Left colon (tissue), 2 donors: ENCODE measurements around the gene SLC2A10. TPM values are rescaled to one million over a fixed set of nuclear protein-coding genes. Genes with fewer than 3 reads are reported as not detected.

Experiments
- ATAC-seq: fragments of 200-7000 bp; cut with Tn5 transposase; one replicate; pipeline ENCODE4 v1.9.1; 2020; ENCODE audit warnings: mild to moderate bottlenecking, moderate library complexity
- DNase-seq, 2 donors: peaks; one replicate each; pipeline ENCODE4 v3.0.0-alpha.2; 2020
- intact Hi-C, 2 donors: fragments of 100-400 bp; cut with DNase I in 1 of 2; cut with micrococcal nuclease in 1 of 2; formaldehyde crosslinking; loops; one replicate each; pipeline versions ENCODE4 v1.11.2 to v1.14.0; 2022; cut with DNase I, micrococcal nuclease
- total RNA-seq, 2 donors: library from RNA; stranded (reverse); fragmentation: NEBNext Ultra II Directional; extraction: Animal tissue kit (Norgen Biotek cat#: 25700); gene quantifications; one replicate each; pipeline ENCODE4 v1.2.1, GENCODE V29; 2021
- donor health status: DM: no; HTN: no; CAD: no.
- donor health status: DM: yes; HTN: yes; CAD: no.

The SLC2A10 gene
- total RNA-seq, 2 donors from 2014 or later, result 29.1 to 29.6 TPM

DNA sequence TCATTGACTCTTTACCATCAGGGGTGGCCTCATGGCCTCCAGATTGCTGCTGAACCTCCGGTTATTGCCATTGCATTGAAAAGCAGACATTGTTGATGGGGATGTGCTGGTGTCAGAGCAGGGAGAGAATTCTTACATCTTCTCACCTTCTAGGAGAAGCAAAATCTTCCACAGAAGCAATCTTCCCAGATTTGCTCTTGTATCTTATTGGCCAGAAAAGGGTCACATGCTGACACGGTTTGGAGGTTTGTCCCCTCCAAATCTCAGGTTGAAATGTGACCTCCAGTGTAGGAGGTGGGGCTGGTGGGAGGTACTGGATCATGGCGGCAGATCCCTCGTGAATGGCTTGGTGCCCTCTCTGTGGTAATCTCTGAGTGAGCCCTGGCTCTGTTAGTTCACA lies 30.9 kb upstream of the SLC2A10 start:
- DNase-seq (no peak), ATAC-seq (no peak)
- intact Hi-C loops, result no loop called here

- no peak for DNase-seq
- no peak for ATAC-seq
- intact Hi-C loops, result loop anchor here (10.0 kb wide), 2 partner anchors 116 to 156 kb away; no protein-coding TSS in a partner anchor
These were observed 28.8 kb upstream of the SLC2A10 start for GRCh38 chr20:46680684-46681031.

DNA sequence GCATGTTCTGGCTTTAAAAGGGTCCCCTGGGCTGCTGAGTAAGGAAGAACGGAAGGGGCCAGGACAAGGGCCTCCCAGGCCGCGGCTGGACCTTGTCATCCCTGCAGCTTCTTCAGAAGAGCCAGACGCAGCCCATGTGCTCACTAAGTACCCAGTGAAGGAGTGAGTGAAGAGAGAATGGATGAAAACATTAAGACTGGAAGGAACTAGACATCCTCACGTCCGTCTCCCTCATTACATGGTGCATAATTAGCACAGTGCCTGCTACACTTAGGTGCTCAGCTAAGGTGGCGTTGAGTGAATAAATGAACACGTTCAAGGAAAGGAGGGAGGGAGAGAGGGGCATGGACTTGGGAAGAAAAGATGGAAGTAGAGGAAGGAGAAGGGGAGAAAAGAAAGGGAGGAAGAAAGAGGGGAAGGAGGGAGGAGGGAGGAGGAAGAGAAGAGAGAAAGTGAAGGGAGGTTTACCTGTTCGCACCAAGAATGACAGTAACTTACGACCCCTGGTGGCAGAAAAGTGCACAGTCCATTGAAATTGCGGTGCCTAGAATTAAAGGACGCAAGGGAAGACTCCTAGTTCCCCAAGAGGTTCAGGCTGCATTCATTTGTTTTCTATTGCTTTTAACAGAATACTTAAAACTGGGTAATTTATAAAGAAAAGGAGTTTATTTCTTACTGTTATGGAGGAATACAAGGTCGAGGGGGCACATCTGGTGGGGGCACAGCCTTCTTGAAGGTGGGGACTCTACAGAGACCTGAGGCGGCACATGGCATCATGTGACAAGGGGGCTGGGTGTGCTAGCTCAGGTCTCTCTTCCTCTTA lies 28.2 kb upstream of the SLC2A10 start:
- peak; percentile 81 for ATAC-seq
- DNase-seq, result peak in 1 of 2 donors; percentile 80
- intact Hi-C loops, result loop anchor here (10.0 kb wide), 2 partner anchors 116 to 156 kb away; no protein-coding TSS in a partner anchor

DNA sequence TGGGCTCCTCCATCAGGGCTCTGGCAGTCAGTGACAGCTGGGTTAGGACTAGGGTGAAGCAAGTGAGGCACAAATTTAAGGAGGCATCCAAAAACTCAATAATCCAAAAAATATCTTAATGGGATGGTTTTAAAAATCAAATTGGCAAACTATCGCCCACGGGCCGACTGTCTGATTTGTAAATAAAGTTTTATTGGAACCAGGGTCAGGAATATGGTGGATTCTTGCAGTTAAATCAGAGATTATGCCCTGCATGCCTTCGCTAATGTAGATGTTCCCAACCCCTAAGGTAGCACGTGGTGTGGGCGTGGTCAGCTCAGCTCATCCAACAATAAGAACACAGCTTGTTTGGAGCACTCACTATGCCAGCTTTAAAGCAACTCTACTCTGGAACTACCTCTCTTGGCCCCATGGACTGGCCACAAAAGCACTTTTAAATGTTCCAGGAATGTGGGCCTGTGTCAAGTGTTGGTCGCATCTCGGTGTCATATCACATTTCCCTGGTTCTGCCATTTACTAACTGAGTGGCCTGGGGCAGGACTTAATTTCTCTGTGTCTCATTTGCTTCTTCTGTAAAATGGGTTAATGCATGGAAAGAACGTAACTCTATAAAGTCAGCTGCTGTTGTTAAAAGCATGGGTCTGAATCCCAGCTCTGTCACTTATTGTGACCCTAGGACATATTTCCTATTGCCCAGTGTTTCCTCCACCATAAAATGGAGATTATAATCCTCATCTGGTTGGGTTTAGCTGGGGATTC lies 27.2 kb upstream of the SLC2A10 start:
- intact Hi-C loops, result loop anchor here (10.0 kb wide), 2 partner anchors 117 to 157 kb away; no protein-coding TSS in a partner anchor
- peak; percentile 31 for ATAC-seq
- DNase-seq, result peak in 1 of 2 donors; percentile 14

- intact Hi-C loops, result loop anchor here (10.0 kb wide), 2 partner anchors 118 to 158 kb away; no protein-coding TSS in a partner anchor
- ATAC-seq (no peak), DNase-seq (no peak)
These were observed 26.3 kb upstream of the SLC2A10 start for GRCh38 chr20:46683011-46683667.

- DNase-seq, result no peak
- no peak for ATAC-seq
- intact Hi-C loops, result loop anchor here (10.0 kb wide), 2 partner anchors 119 to 159 kb away; no protein-coding TSS in a partner anchor
These were observed 25.8 kb upstream of the SLC2A10 start for GRCh38 chr20:46683668-46683938.

DNA sequence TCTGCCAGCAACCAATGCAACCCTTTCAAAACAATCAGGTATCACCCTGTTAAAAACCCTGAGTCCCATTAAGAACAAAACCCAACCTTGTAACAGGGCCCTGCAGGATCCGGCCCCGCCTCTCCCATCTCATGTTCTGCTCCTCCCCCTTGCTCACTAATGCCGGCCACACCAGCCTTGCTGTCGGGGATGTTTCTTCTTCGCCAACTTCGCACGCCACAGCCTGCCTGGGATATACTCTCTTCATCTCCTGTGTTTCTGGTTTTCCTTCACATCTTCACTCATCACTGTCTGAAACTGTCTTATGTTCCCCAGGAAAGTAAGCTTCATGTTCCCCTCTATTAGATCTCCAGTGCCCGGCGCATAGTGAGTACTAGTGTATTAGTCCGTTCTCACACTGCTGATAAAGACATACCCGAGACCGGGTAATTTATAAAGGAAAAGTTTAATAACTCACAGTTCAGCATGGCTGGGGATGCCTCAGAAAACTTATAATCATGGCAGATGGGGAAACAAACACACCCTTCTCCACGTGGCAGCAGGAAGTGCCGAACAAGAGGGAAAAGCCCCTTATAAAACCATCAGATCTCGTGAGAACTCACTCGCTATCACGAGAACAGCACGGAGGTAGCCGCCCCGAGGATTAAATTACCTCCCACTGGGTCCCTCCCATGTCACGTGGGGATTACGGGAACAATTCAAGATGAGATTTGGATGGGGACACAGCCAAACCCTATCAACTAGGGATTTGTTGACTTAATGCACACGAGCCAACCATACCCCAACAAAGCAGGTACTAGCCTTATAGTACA lies 25.3 kb upstream of the SLC2A10 start:
- intact Hi-C loops, result loop anchor here (10.0 kb wide), 2 partner anchors 119 to 159 kb away; no protein-coding TSS in a partner anchor
- peak in 1 of 2 donors; percentile 45 for DNase-seq
- peak; percentile 25 for ATAC-seq

DNA sequence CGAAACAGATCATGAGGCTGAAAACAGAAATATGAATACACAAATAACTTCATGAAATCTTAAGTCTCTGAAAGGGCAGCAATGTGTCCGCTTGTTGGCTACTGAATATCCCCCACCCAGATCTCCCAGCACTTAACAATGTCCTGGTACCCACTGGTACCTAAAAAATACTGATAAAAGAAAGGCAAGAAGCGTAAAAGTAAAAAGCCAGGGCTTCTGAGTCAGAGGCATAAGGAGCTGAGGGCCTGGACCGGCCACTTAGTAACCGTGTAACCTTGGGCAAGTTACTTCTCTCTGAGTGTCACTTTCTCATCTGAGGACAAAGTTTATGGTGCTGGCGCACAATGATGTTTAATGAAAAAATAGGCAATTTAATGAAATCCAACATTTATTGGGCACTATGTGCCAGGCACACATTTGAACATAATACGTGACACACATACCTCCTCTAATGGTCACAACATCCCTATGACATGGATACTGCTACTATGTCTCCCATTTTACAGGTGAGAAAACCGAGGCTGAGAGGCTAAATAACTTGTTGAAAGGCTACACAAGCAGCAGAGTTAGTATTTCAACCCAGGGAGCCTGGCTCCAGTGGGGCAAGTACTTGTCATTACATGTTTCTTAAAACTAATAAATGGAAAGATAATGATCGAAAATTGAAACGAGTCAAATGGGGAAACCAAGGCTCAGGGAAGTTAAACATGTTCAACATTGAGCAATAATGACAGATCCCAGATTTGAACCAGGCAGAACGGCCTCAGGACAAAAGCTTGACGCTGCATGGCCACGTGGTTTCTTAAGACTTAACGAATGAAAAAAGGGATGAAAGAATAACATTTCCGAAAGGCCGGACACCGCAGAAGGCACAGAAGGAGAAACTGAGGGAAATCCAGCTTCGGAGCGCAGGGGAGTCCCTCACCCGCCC lies 21.0 kb upstream of the SLC2A10 start:
- intact Hi-C loops, result loop anchor here (10.0 kb wide), 2 partner anchors 124 to 164 kb away; no protein-coding TSS in a partner anchor
- ATAC-seq (peak; percentile 6), DNase-seq (no peak)

DNA sequence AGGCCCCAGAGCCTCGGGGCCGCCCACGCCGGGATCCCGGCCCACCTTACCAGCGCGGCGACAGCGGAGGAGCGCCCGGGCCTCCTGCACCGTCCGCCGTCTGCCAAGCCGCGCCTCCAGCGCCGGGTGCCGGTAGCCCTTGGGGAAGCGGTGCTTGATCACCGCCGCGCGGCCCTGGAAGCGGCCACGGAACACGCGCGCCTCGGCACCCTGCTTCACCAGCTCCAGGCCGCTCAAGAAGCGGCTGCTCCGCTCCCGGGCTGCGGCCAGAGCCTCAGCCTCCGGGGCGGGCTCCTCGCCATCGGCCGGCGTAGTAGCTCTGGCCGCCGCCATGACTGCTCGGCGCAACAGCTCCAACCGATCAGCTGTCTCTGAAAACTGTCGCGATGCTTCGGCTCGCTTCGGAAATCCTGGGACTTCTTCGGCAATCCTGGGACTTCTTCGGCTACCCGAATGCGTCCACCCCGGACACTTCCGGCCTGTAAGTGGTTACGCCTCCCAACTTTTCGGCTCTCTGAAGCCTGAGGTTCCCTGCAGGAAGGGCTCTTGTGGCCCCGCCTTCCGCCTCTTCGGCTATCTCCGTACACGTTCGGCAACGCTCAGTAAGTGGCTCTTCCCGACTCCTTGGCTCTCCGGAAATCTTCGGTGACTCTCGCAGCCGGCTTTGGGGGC lies 20.2 kb upstream of the SLC2A10 start, which contains the start of gene TP53RK:
Gene TP53RK, minus strand, starts transcription at position 363 of the 672 bp plus-strand sequence. Its CDS starts 30 bp downstream, at position 333.
- peak; percentile 94 for ATAC-seq
- intact Hi-C loops, result loop anchor here (10.0 kb wide), 2 partner anchors 124 to 164 kb away; no protein-coding TSS in a partner anchor
- peak; percentile 99 to 100 for DNase-seq

DNA sequence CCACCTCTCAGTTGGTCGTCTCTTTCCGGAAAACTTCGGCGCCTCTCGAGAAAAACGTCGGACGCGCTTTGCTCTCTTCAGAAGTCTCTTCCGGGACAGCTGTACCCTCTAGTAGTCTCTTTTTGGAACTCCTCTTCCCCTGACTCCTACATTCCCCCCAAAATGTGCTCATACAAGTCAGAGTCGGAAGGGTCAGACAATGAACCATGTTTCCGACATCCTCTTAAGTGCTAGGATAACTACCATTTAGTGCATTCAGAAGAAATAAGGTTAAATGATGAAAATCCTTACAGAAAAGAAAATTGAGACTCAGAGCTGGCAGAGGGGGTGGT lies 19.7 kb upstream of the SLC2A10 start:
- intact Hi-C loops, result loop anchor here (10.0 kb wide), 2 partner anchors 125 to 165 kb away; no protein-coding TSS in a partner anchor
- DNase-seq (no peak), ATAC-seq (no peak)

DNA sequence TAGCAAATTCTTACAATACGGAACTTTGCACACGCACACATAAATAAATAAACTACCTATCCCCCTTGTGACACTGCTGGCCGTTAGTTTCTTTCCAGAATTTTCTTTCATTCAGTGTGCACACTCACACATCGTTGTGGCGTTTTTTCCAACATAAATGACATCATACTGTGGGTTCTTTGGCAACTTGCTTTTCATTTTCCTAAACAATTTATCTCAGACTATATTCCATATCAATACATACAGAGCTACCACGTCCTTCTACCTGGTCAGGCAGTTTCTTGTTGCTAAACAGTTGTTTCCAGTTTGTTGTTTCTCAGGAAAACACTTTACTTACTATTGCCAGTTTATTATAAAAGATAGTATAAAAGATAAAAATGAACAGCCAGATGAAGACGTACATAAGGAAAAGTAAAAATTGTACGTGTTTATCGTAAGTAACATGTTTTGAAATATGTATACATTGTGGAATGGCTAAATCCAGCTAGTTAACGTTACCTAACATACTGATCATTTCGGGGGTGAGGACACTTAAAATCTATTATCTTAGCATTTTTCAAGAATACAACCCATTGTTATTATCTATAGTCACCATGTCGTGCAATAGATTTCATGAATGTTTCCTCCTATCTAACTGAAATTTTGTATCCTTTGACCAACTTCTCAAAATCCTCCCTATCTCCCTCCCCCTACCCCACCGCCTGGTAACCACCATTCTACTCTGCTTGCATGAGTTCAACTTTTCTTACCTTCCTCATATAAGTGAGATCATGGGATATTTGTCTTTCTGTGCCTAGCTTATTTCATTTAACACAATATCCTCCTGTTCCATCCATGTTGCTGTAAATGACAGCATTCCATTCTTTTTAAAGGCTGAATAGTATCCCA lies 19.0 kb upstream of the SLC2A10 start:
- no peak for ATAC-seq
- intact Hi-C loops, result no loop called here
- DNase-seq, result no peak

- no peak for DNase-seq
- ATAC-seq, result no peak
- intact Hi-C loops, result no loop called here
These were observed 18.3 kb upstream of the SLC2A10 start for GRCh38 chr20:46691196-46691595.

GRCh38 chr20:46694484-46694883 lies 15.0 kb upstream of the SLC2A10 start:
- intact Hi-C loops, result no loop called here
- DNase-seq, result no peak
- ATAC-seq, result peak; percentile 20

GRCh38 chr20:46695892-46696291 lies 13.6 kb upstream of the SLC2A10 start:
- DNase-seq, result no peak
- intact Hi-C loops, result no loop called here
- ATAC-seq, result no peak

DNA sequence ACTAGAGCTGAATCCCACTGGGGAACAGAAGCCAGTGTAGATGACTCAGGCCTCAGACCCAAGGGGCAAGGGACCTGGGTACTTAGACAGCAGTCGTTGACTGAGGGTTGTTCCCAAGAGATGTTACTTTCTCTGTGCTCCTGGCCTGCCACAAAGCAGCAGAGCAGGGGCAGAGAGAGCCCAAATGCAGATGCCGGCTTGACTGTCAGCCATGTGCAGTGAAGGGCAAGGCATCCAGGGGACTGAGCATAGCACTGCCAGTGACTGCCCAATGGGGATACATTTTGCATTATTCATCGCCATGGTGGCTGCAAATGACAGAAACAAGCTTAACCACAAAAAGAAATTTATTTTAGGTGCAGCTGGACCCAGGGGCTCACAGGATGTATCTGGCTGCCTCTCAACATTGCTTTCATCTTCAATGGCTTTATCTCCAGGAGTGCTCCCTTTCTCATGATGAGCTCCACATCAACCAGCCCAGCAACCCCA lies 12.6 kb upstream of the SLC2A10 start:
- DNase-seq, result peak in 1 of 2 donors; percentile 7
- intact Hi-C loops, result no loop called here
- no peak for ATAC-seq

- DNase-seq (no peak), ATAC-seq (no peak)
- intact Hi-C loops, result no loop called here
These were observed 10.7 kb upstream of the SLC2A10 start for GRCh38 chr20:46698788-46699187.
